Measurements from ENCODE around the gene ZBED1.
"Not testable (repeated sequence)": the region's sequence is repeated elsewhere in the genome, so short reads cannot be mapped to it uniquely, and the experiment has no call there.

ZBED1 gene

GRCh38 chrX:2495595-2495994, 5.2 kb downstream of the ZBED1 start:
- DNase-seq = no peak

DNA sequence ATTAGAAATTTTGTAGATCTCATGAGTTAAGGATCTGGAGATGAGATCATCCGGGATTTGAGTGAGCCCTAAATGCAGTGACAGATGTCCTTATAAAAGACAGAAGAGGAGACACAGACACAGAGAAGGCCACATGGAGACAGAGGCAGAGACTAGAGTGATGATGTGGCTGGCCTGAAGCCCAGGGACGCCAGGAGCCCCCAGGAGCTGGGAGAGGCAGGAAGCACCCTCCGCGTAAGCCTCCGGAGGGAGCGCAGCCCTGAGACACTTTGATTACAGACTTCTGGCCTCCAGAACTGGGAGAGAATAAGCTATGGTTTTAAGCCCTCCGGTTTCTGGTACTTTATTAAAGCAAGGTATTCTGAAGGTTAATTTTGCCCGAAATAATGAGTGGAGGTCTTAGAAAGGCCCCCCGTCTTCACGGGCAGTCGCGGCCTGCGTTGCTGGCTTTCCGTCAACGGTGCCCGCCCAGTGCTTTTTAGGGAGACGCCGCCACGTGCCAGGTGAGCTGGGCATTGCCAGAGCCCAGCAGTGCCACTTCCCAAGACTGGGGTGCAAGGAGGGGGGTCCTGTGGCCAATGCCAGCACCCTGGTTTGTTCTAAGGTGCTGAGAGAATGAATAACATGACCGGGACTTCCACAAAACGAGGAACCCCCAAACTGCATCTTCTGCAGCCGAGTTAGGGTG, 8.1 kb downstream of the ZBED1 start:
- no peak for DNase-seq

DNA sequence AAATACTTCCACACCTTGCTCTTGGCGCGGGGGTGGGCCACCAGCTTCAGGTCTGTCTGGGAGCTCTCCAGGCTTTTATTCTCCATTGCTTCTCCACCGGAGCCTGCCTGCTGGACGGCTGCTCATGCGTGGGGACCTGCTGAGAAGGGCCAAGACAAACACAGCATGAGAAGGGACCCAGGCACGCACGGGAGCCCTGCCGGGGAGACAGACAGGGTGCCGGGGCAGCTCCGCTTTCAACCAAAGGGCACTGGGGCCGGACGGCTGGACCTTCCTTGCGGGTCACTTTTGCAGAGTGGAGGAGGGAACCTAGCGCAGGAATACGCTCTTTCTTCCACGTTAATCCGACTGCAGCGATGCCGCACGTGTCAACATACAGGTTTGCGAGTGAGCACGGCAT, 10.1 kb downstream of the ZBED1 start:
- DNase-seq = no peak

- DNase-seq = no peak
Measured at GRCh38 chrX:2489446-2490445, 11.0 kb downstream of the ZBED1 start.

DNA sequence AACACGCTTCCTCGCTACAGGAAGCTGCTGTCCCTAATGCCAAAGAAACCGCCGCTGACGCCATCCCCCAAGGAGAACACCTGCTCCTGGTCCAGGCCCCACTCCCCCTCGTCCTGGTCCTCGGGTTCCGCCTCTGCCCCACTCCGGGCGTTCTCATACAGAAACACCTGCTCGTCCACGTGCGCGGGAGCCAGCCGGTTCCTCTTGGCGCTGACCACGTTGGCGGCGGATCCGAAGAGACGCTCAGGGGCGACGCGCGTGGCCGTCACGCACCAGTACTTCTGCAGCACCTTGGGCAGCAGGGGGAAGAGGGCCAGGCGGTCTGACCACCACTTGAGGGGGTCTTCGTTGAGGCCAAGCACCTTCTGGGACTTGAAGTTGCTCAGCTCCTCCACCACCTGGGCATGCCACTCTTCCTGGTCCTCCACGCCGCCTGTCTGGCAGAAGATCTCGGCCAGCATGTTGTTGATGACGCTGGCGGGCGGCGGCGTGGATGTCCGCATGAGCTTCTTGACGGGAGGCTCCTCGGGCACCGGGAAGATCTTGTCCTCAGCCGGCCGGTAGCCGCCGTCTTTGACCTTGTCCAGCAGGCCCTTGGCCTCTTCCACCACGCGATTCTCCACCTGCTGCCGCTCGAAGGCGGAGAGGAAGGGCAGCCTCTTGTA, 12.0 kb downstream of the ZBED1 start:
- no peak for DNase-seq

DNA sequence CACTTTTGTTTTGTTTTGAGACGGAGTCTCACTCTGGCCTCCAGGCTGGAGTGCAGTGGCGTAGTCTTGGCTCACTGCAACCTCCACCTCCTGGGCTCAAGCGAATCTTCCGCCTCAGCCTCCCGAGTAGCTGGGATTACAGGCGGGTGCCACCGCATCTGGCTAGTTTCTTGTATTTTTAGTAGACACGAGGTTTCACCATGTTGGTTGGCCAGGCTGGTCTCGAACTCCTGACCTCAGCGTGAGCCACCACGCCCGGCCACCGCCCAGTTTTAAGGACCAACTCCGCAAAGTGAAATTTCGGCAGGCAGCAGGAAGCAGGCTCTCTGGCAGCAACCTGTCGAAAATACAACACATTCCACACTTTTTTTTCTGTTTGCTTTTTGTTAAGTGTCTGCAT, 13.4 kb downstream of the ZBED1 start:
- no peak for DNase-seq

DNA sequence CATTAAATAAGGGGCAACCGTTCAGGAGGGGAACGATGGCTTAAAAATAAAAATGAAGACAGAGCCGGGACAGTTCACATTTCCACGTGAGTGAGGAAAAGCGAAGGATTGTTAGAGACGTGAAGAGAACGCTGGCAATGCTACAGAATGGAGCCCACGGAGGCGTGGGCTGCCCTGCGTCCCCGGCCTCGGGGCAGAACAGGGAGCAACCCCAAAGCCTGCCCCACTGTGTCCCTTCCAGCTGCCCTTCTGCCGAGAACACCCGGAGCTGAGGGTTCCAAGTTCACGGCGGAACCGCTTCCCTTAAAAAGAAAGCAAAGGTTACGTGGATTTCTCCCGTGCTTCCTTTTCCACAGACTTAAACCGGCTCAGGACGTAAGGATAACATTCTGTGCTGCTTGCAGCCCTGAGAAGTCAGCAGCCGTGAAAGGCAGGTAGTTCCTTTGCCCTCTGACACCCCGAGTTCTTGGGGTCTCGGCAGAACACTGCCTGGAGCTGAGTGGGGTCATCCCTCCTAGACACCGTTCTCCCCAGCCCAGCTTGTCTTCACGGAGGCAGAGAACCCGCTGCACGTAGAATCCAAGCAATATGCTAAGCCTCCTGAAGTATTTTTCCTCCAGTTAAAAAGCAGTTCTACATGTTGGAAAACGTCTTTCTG, 14.2 kb downstream of the ZBED1 start:
- DNase-seq = no peak

DNA sequence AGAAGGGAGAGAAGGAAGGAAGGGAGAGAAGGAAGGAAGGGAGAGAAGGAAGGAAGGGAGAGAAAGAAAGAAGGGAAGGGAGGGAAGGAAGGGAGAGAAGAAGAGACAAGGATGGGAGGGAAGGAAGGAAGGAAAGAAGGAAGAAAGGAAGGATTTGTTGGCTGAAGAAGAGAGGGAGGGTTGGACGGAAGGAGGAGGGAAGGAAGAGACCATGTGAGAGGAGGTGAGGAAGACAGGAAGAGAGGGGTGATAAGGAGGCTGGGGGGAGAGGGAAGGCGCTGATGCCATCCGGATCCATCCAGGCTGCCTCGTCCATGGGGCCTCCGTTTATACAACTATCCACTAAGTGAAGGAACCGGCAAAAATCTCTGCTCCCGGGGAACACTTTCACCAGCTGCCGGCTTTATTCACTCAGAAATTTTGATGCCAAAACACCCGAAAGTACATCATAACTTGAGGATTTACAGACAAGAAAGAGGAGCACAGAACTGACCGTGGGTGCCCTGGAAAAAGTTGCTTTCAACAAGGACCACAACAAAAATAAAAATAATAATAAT, 14.9 kb downstream of the ZBED1 start:
- no peak for DNase-seq

DNA sequence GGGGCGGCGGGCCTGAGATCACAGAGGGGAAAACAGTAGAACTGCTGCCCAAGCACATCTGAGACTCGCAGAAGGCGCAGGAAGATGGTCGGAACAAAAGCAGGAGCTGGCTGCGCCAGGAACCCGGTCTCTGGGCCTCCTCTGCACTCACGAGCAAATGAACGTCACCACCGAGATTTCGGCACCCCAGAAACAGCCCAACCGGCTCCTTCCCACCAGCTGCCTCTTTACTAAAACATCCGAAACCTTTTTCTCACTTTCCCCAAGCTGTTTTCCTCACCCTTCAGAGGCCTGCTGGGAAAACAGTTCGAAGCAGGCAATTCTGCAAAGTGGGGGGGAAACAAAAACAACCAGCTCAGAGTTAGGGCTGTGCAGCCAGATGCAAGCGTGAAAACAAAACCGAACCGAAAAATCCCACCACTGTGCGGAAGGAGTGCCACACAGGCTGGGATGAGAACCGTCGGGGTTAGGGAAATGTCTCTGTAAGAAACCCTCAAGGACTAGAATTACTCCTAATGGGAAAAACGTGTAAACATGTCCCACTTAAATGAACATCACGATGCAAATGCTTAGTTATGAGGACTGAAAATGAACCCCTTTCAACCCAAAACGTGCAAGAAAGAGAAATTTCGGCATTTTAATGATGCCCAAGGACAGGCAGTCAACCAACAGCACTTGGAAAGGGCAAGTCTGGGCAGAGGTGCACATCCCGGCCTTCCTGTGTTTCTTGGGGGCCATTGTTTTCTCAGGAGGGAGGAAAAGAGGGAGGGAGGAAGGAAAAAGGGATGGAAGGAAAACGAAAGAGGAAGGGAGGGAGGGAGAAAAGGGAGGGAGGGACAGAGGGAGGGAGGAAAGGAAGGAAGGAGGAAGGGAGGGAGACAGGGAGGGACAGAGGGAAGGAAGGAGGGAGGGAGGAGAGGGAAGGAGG, 15.8 kb downstream of the ZBED1 start:
- DNase-seq = no peak

- DNase-seq = no peak
Measured at GRCh38 chrX:2484256-2484655, 16.5 kb downstream of the ZBED1 start.

GRCh38 chrX:2483398-2484060, 17.2 kb downstream of the ZBED1 start:
- no peak for DNase-seq

- not testable (repeated sequence) for DNase-seq
Measured at GRCh38 chrX:2481597-2481996, 19.2 kb downstream of the ZBED1 start.

DNA sequence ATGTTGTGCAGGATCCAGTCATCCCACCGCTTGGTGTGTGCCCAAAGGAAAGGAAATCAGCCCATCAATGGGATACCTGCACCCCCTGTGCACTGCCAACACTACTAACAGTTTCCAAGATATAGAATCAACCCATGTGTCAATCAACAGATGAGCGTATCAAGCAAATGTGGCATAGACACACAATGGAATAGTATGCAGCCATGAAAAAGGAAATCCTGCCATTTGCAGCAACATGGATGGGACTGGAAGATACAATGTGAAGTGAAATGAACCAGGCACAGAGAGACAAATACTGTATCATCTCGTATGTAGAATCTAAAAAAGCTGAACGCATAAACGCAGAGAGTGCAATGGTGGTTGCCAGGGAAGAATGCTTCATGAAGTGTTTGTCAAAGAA, 20.8 kb downstream of the ZBED1 start:
- DNase-seq = not testable (repeated sequence)

- DNase-seq = no peak
Measured at GRCh38 chrX:2479420-2479780, 21.4 kb downstream of the ZBED1 start.

- no peak for DNase-seq
Measured at GRCh38 chrX:2478546-2479419, 22.0 kb downstream of the ZBED1 start.

GRCh38 chrX:2477313-2477712, 23.5 kb downstream of the ZBED1 start:
- not testable (repeated sequence) for DNase-seq

- no peak for DNase-seq
Measured at GRCh38 chrX:2474963-2475726, 25.6 kb downstream of the ZBED1 start.

DNA sequence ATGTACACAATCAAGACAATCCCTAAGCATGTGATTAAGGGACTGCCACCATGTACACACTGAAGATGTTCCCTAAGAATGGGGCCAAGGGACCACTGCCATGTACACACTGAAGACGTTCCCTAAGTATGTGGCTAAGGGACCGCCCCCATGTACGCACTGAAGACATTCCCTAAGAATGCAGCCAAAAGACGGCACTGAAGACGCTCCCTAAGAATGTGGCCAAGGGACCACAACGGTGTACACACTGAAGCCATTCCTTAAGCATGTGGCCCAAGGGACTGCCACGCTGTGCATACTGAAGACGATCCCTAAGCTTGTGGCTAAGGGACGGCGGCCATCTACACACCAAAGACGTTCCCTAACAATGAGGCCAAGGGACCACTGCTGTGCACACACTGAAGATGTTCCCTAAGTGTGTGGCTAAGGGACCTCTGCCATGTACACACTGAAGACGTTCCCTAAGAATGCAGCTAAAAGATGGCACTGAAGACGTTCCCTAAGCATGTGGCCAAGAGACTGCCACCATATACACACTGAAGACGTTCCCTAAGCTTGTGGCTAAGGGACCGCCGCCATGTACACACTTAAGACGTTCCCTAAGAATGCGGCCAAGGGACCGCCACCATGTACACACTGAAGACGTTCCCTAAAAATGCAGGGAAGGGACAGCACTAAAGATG, 26.4 kb downstream of the ZBED1 start:
- no peak for DNase-seq

DNA sequence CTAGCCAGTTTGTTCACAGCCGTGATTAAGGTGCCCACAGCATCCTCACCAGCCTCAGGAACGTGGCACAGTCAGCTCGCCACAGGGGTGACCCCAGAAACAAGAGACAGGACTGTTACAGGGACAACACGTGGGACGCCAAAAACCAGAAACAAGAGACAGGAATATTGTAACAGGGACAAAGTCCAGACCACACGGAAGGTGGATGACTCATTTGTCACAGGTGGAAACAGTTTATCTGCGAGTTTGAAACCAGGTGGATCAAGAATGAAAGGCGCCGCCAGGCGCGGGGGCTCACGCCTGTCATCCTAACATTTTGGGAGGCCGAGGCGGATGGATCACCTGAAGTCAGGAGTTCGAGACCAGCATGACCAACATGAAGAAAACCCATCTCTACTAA, 27.7 kb downstream of the ZBED1 start:
- DNase-seq = not testable (repeated sequence)
